ENCODE data around the gene TPBGL.
A peak's percentile ranks its signal among the peaks of the same experiment; 100 is the strongest.

TPBGL gene

DNA sequence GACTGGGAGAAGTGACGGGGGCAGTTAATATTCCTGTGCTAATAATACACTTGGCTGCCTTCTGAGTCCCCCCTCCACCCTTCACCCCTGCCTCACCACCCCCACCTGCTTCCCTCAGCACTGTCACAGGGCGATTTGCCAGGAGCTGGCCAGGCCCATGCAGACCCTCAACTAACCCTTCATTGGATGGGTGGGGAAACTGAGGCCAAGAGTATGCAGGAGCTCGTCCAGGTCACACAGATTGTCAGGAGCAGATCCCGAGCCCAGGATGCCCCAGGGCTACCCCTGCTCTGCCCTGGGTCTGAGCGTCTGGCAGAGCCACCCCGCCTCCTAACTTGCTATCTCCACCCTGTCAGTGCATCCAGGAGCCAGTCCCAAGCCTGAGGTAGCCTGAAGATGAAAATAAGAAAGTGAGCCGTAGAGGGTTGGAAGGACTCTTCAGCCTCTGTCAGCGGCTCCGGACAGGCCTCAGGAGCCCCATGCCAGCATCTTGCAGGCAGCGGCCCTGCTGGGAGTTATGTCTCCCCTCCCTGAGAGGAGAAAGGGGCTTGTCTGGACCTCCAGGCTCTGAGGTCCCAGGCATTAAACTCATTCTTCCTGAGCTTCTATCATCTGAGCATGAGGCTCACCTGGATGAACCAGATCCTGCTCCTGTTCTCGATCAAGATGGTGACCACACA is 6.2 kb downstream of the TPBGL start:
- no peak for DNase-seq

DNA sequence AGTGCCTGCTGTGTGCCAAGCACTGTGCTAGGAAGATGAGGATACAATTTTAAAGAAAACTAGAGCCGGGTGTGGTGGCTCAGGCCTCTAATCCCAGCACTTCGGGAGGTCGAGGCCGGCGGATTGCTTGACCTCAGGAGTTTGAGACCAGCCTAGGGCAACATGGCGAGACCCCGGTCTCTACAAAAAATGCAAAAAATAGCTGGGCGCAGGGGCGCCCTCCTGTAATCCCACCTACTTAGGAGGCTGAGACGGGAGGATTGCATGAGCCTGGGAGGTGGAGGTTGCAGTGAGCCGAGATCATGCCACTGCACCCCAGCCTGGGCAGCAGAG is 8.3 kb downstream of the TPBGL start:
- DNase-seq: no peak

- no peak for DNase-seq
Observed at GRCh38 chr11:75249704-75250103, 9.1 kb downstream of the TPBGL start.

- no peak for DNase-seq
Observed at GRCh38 chr11:75254326-75254725, 13.8 kb downstream of the TPBGL start.

DNA sequence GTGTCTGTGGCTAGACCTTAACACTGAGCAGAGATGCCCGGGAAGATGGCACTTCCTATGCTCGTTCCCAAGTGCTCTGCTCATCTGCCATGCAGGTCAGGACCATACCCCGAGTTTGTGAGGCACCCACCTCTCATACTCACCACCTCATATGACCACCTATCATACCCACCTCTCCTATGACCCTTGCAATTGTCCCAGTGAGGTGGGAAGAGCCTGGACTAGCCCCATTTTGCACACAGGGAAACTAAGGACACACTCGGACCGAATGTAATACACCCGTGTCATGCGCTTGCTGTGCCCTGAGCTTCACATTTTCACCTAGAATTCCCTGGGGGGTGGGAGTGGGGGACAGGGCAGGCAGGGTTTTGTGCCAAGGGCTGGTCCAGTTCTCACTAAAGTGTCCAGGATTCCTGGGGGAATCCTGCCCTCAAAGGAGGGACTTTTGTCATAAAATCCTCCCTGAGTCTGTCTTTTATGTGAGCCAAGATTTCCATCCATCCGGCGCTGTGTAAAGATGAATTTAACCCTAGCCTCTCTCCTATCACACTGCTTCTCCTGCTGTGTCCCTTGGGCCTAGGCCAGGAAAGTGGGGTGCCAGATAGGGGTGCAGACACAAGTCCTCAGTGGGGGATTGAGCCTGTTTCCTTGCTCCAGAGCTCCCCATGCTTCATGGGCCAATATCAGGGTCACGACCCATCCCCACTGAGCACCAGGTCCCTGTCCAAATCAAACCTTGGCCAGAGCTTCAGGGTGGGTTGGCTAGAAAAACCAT is 20.0 kb downstream of the TPBGL start:
- no peak for DNase-seq

DNA sequence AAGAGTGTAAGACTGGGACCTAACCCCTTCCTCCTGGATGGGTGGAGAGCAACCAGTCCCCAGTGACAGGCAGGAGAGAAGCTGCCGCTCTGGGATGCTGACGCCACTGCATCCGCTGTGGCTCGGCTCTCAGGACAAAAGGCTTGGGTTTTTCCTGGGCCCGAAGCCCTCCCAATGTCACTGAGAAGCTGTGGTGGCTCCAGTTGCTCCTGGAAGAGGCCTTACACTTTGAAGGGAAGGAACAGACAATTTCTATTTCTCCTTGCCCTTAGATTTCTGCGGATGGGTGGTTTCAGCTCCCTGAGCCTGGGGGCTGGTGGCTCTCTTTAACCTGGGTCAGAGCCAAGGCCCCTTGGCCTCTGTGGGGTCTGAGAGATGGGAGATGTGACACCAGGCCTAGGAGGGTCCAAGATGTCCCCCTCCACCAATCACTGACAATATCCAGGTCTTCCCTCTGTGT is 21.4 kb downstream of the TPBGL start:
- DNase-seq: no peak

DNA sequence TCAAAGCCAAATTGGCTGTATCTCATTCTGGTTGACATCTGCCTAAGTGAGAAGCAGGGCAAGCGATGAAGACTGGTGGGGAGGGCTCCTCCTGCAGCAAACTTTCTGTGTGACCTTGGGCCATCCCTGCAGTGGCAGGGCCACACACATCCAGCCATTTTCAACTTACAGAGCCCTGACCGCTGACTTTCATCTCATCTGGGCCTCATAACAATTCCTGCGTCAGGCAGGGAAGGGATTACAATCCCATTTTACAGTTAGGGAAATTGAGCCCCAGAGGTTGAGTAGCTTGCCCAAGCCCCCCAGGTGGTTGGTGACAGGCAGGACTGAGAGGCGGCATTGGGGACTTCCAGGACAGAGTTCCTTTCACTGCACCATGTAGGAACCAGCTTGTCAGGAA is 21.9 kb downstream of the TPBGL start:
- DNase-seq: no peak

DNA sequence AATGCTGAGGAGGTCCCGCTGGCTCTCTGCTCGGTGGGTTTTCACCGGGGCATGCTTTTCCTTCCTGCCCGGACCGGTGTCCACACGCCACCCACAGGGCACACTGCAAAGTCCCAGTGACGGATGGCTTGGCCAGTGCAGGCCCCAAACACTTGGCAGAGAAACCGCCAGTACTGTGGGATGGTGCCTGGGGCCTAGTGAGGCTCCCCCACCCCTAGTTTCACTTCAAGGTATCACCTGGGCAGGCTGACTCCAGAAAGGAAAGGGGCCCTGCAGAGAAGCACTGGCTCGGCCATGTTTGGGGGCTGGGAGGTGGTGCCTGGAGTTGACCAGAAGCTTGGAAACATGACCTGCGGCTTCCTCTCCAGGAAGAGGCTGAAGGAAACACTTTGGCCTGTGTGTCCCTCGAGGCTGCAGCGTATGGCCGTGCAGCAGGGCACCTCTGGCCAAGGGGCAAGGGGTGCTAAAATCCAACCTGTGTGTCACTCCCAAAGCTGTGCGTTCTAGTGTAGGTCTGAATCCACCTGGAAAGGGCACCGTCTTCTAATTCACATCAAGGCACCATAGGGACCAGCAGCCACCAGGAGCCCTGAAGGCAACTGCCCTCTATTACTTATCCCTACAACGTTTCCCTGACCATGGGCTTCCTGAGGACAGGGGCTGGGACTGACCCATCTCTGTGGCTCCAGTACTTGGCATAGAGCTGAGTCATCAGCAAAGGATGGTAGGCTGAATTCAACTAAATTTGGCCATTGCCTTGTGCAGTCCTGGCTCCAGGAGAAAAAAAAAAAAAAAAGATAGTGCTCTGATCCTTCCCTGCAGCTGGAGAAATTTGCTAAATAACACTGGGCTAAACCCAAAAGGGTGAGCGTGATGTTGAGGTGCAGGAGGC is 22.6 kb downstream of the TPBGL start:
- no peak for DNase-seq

- peak; percentile 28 for DNase-seq
Observed at GRCh38 chr11:75263944-75264349, 23.4 kb downstream of the TPBGL start.

GRCh38 chr11:75264356-75264755 is 23.8 kb downstream of the TPBGL start:
- DNase-seq: no peak

DNA sequence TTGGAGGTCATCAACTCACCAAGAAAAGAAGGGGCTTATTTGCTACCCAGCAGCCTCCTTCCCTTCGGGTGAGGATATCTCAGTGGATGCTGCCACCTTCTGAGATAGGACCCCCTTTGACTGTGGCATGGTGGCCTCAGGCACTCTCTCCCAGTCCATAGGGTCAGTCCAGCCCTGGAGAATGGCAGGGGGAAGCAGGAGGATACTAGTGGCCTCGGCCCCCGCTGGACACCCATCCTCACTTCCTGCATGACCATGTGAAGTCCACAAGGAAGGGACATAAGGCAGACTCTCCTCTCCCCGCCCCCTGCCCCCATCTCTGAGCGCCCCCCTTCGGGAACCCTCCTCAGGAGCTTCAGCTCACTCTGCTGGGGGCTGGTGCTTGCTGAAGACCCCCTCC is 24.4 kb downstream of the TPBGL start:
- no peak for DNase-seq

DNA sequence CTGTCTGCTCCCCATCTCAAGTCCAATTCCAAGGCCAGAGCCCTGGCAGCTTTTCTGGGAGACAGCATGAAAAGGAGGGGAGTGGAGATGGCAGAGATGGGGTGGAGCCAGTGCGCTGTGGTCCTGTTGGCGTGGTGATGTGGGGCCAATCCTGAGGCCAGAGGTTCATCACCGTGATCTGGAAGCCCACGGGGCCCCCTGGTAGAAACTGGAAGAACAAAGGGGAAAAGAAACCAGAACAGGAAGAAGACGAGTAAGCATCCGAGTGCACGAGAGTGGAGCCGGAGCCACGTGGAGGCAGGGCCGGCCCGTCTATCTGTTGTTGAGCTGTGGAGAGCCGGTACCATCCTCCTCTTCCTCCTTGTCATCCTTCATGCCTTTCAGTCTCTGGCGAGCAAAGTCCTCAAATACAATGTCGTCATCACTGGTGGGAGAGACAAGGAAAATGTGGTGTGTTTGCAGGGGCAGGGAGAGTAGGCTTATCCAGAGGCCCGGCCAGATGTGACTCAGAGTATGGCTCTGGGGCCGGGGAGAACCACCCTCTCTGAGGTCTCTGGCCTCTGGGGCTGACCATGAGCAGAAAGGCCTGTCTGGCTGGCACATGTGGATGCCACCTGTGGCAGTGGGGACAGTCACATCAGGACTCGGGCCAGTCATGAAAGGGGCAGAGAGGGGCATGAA is 25.4 kb downstream of the TPBGL start:
- no peak for DNase-seq

DNA sequence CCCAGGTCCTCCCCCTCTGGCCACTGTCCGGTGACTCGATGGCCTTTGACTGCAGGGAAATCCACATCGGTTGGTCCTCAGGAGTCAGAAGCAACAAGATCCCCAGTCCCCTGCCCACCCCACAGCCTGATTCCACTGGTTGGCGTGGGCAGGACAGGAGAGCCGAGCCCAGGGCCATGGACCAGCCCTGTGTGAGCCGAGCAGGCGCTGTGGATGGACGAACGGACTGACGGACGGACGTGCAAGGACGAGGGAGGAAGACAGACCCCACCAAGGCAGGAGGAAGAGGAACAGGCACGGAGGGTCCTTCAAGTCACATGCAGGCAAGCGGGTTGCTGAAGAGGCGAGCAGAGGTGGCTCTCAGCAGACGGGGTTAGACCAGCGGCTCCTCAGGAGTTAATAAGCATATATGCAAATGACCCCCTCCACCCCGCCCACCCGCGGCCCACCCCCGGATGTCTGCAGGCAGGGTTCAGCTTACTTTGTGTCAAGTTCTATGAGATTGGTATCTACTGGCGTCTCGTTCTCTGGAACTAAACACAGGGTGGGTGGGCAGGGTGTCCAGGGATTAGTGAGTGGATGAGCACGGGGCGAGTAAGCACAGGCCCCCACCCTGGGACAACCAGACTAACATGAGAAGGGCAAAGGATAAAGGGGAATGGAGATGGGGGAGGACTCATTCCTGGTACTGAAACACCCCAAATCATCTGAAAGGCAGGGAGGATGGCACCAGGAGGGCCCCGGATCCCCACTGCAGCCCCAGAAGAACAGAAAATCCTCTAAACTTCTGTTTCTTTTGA is 26.8 kb downstream of the TPBGL start:
- DNase-seq: no peak

DNA sequence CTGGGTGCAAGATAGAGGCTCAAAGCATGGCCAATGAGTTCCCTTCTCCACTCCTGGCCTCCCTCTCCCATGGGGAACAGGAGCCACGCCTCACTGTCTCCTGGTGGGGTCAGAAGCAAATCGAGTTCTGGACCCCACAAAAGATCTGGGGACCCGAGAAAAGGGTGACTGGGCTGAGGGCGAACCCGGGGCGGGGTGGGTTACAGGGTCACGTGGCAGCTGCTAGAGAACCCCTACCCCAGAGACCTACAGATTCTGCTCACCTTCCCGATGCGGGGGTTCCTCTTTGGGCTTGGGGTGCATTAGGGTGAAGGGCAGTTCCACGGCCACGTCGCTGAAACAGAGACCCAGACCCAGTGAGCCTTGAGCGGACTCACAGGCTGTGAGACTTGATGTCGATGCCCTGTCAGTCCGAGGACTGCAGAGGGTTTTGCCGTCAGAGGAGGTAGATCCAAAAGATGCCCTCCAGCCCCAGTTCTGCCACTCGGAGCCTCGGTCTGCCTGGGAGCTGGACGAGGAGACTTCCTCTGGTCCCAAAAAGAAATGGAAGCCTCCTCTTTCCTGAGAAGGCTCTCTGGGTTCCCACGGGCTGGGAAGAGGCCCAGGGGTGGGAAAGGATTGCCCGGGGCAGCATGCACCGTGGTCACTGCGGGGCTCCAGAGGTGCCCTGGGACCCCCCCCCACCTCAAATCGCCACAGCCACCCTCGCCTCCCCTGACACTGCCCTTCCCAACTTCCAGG is 28.2 kb downstream of the TPBGL start:
- DNase-seq: no peak

- DNase-seq: no peak
Observed at GRCh38 chr11:75269367-75269660, 28.7 kb downstream of the TPBGL start.

DNA sequence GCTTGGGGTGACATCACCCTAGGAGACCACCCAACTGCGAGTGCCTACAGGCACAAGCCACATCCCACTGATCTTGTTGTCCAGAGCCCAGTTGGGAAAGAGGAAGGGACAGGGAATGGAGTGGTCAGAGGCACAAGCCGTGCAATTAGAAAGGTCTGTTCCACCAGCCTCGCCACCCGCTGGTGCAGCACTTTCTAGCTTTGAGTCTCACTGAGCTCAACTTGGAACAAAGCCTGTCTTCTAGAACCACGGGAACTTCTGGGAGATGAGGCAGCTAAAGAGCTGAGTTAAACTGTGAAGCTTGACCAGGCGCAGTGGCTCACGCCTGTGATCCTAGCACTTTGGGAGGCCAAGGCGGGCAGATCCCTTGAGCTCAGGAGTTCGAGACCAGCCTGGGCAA is 29.3 kb downstream of the TPBGL start:
- DNase-seq: no peak

- peak; percentile 19 for DNase-seq
Observed at GRCh38 chr11:75270896-75271418, 30.4 kb downstream of the TPBGL start.

GRCh38 chr11:75271730-75272129 is 31.2 kb downstream of the TPBGL start:
- DNase-seq: no peak

DNA sequence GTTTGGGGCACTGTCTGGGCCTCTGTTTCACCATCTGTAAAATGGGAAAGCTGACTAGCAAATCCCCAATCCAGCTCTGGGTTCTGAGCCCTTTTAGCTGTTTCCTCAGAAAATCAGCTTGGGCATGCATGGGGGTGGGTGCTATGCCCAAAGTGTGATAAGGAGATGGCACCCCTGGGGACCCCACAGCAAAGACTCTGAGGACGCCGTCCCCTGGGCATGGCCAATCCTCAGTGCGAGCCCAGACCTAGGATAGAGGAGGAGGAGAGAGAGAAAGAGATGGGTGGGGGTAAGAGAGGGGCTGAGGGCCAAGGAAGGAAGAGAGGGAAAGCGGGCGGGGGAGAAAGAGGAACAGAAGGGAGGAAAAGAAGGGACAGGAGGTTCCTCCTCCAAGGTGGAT is 31.8 kb downstream of the TPBGL start:
- no peak for DNase-seq

- no peak for DNase-seq
Observed at GRCh38 chr11:75272821-75273301, 32.3 kb downstream of the TPBGL start.
